Measurements from ENCODE around the gene GPR137. TPM values are rescaled to one million over a fixed set of nuclear protein-coding genes. Genes with fewer than 3 reads are reported as not detected.

Gene GPR137
- total RNA-seq, 1 experiment from 2014 or later, result 51.8 TPM

DNA sequence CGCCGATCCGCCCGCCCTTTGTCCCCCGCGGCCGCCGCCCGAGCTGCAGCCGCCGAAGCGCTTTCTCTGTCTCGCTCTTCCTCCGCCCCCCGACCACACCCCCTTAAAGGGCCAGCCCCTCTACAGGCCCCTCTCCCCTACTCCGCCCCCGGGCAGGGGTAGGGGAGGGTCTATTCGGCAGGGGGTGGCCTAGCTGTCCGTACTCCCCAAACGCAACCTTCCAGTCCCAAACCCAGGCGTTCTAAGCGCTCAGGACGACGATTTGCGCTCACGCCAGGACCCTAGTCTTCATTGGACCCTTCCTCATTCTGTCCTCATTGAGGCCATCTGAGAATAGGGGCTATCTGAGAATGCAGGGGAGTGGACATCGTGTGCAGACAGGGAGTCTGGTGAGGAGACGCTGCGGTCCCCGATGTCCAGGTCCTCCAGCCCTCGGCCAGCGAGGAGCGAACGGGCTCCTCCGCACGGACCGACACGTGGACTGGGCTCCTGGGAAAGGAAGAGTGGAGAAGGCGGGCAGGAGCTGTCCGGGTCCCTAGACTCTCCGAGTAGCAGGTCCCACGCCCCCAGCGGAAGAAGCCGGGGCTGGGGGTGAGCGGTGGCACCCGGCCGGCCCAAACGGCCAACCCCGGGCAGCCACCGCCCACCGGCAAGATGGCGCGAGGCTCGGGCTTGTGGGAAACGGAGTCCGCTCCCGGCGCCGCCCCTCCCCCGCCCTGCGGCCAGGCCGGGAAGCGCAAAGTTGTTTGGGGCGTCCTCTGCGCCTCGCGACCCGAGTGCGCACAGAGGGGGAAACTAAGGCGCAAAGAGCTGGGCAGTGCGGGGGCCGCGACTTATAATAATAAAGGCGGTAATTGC, 38.5 kb upstream of the GPR137 start, which contains the start of gene PPP1R14B (continued):
- no peak for TF ChIP-seq NR1H2 (CRISPR knock-in tag; IDR thresholded peaks at IDR 0.05)
- TF ChIP-seq, protein P1, sequence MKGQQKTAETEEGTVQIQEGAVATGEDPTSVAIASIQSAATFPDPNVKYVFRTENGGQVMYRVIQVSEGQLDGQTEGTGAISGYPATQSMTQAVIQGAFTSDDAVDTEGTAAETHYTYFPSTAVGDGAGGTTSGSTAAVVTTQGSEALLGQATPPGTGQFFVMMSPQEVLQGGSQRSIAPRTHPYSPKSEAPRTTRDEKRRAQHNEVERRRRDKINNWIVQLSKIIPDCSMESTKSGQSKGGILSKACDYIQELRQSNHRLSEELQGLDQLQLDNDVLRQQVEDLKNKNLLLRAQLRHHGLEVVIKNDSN (CRISPR knock-in tag; IDR thresholded peaks at IDR 0.05), result no peak; the same call in 1 of the 2 replicates
- TF ChIP-seq, protein P2, sequence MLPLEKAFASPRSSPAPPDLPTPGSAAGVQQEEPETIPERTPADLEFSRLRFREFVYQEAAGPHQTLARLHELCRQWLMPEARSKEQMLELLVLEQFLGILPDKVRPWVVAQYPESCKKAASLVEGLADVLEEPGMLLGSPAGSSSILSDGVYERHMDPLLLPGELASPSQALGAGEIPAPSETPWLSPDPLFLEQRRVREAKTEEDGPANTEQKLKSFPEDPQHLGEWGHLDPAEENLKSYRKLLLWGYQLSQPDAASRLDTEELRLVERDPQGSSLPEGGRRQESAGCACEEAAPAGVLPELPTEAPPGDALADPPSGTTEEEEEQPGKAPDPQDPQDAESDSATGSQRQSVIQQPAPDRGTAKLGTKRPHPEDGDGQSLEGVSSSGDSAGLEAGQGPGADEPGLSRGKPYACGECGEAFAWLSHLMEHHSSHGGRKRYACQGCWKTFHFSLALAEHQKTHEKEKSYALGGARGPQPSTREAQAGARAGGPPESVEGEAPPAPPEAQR (CRISPR knock-in tag; IDR thresholded peaks at IDR 0.05), result no peak
- no peak for TF ChIP-seq ZNF671 (CRISPR knock-in tag; IDR thresholded peaks at IDR 0.05)
- TF ChIP-seq, protein P3, sequence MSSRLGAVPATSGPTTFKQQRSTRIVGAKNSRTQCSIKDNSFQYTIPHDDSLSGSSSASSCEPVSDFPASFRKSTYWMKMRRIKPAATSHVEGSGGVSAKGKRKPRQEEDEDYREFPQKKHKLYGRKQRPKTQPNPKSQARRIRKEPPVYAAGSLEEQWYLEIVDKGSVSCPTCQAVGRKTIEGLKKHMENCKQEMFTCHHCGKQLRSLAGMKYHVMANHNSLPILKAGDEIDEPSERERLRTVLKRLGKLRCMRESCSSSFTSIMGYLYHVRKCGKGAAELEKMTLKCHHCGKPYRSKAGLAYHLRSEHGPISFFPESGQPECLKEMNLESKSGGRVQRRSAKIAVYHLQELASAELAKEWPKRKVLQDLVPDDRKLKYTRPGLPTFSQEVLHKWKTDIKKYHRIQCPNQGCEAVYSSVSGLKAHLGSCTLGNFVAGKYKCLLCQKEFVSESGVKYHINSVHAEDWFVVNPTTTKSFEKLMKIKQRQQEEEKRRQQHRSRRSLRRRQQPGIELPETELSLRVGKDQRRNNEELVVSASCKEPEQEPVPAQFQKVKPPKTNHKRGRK (CRISPR knock-in tag; IDR thresholded peaks at IDR 0.05; ENCODE audit: borderline replicate concordance), result no peak
- TF ChIP-seq GABPB1 (CRISPR knock-in tag; IDR thresholded peaks at IDR 0.05), result no peak
- TF ChIP-seq, protein P4, sequence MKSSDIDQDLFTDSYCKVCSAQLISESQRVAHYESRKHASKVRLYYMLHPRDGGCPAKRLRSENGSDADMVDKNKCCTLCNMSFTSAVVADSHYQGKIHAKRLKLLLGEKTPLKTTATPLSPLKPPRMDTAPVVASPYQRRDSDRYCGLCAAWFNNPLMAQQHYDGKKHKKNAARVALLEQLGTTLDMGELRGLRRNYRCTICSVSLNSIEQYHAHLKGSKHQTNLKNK (CRISPR knock-in tag; IDR thresholded peaks at IDR 0.05), result no peak
- no peak for TF ChIP-seq FOXJ3 (CRISPR knock-in tag; IDR thresholded peaks at IDR 0.05; ENCODE audit: borderline replicate concordance)
- no peak for TF ChIP-seq ZNF423 (CRISPR knock-in tag; IDR thresholded peaks at IDR 0.05)
- TF ChIP-seq, protein P5, sequence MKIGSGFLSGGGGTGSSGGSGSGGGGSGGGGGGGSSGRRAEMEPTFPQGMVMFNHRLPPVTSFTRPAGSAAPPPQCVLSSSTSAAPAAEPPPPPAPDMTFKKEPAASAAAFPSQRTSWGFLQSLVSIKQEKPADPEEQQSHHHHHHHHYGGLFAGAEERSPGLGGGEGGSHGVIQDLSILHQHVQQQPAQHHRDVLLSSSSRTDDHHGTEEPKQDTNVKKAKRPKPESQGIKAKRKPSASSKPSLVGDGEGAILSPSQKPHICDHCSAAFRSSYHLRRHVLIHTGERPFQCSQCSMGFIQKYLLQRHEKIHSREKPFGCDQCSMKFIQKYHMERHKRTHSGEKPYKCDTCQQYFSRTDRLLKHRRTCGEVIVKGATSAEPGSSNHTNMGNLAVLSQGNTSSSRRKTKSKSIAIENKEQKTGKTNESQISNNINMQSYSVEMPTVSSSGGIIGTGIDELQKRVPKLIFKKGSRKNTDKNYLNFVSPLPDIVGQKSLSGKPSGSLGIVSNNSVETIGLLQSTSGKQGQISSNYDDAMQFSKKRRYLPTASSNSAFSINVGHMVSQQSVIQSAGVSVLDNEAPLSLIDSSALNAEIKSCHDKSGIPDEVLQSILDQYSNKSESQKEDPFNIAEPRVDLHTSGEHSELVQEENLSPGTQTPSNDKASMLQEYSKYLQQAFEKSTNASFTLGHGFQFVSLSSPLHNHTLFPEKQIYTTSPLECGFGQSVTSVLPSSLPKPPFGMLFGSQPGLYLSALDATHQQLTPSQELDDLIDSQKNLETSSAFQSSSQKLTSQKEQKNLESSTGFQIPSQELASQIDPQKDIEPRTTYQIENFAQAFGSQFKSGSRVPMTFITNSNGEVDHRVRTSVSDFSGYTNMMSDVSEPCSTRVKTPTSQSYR (CRISPR knock-in tag; IDR thresholded peaks at IDR 0.05), result peak; percentile 69; the same call in 1 of the 2 replicates
- TF ChIP-seq, protein P6, sequence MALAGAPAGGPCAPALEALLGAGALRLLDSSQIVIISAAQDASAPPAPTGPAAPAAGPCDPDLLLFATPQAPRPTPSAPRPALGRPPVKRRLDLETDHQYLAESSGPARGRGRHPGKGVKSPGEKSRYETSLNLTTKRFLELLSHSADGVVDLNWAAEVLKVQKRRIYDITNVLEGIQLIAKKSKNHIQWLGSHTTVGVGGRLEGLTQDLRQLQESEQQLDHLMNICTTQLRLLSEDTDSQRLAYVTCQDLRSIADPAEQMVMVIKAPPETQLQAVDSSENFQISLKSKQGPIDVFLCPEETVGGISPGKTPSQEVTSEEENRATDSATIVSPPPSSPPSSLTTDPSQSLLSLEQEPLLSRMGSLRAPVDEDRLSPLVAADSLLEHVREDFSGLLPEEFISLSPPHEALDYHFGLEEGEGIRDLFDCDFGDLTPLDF (CRISPR knock-in tag; IDR thresholded peaks at IDR 0.05), result no peak
- TF ChIP-seq, protein P7, sequence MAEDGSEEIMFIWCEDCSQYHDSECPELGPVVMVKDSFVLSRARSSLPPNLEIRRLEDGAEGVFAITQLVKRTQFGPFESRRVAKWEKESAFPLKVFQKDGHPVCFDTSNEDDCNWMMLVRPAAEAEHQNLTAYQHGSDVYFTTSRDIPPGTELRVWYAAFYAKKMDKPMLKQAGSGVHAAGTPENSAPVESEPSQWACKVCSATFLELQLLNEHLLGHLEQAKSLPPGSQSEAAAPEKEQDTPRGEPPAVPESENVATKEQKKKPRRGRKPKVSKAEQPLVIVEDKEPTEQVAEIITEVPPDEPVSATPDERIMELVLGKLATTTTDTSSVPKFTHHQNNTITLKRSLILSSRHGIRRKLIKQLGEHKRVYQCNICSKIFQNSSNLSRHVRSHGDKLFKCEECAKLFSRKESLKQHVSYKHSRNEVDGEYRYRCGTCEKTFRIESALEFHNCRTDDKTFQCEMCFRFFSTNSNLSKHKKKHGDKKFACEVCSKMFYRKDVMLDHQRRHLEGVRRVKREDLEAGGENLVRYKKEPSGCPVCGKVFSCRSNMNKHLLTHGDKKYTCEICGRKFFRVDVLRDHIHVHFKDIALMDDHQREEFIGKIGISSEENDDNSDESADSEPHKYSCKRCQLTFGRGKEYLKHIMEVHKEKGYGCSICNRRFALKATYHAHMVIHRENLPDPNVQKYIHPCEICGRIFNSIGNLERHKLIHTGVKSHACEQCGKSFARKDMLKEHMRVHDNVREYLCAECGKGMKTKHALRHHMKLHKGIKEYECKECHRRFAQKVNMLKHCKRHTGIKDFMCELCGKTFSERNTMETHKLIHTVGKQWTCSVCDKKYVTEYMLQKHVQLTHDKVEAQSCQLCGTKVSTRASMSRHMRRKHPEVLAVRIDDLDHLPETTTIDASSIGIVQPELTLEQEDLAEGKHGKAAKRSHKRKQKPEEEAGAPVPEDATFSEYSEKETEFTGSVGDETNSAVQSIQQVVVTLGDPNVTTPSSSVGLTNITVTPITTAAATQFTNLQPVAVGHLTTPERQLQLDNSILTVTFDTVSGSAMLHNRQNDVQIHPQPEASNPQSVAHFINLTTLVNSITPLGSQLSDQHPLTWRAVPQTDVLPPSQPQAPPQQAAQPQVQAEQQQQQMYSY (CRISPR knock-in tag; IDR thresholded peaks at IDR 0.05), result no peak
- TF ChIP-seq, protein P8, sequence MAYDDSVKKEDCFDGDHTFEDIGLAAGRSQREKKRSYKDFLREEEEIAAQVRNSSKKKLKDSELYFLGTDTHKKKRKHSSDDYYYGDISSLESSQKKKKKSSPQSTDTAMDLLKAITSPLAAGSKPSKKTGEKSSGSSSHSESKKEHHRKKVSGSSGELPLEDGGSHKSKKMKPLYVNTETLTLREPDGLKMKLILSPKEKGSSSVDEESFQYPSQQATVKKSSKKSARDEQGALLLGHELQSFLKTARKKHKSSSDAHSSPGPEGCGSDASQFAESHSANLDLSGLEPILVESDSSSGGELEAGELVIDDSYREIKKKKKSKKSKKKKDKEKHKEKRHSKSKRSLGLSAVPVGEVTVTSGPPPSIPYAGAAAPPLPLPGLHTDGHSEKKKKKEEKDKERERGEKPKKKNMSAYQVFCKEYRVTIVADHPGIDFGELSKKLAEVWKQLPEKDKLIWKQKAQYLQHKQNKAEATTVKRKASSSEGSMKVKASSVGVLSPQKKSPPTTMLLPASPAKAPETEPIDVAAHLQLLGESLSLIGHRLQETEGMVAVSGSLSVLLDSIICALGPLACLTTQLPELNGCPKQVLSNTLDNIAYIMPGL (CRISPR knock-in tag; IDR thresholded peaks at IDR 0.05), result peak; percentile 84; the same call in 1 of the 2 replicates
- TF ChIP-seq, protein P9, sequence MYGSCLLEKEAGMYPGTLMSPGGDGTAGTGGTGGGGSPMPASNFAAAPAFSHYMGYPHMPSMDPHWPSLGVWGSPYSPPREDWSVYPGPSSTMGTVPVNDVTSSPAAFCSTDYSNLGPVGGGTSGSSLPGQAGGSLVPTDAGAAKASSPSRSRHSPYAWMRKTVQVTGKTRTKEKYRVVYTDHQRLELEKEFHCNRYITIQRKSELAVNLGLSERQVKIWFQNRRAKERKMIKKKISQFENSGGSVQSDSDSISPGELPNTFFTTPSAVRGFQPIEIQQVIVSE (CRISPR knock-in tag; IDR thresholded peaks at IDR 0.05; ENCODE audit: borderline replicate concordance), result no peak
- TF ChIP-seq ZBTB21 (CRISPR knock-in tag; IDR thresholded peaks at IDR 0.05; ENCODE audit: borderline replicate concordance), result peak; percentile 32; the same call in 1 of the 2 replicates
- TF ChIP-seq ZNF396 (CRISPR knock-in tag; IDR thresholded peaks at IDR 0.05; ENCODE audit: borderline replicate concordance), result no peak
- no peak for TF ChIP-seq ZNF138 (CRISPR knock-in tag; conservative IDR thresholded peaks at IDR 0.05)
- TF ChIP-seq GTF2I (CRISPR knock-in tag; conservative IDR thresholded peaks at IDR 0.05), result no peak
- TF ChIP-seq, protein P10, sequence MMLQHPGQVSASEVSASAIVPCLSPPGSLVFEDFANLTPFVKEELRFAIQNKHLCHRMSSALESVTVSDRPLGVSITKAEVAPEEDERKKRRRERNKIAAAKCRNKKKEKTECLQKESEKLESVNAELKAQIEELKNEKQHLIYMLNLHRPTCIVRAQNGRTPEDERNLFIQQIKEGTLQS (CRISPR knock-in tag; conservative IDR thresholded peaks at IDR 0.05), result no peak
